ENCODE results near the gene ADAMTS9. TPM values are rescaled to one million over a fixed set of nuclear protein-coding genes. Genes with fewer than 3 reads are reported as not detected.

ADAMTS9 gene
- total RNA-seq, 1 experiment from 2014 or later, result 1.8 TPM

- ChIA-PET POLR2A (no interaction called here), CTCF (interaction anchor here (0.7 kb wide), 1 partner anchor 10 kb away, joined by 3 read pairs; no protein-coding TSS in a partner anchor)
- H3K27me3 Mint-ChIP-seq (ENCODE audit: insufficient read depth, unreplicated experiment), result no peaks in the 10 kb centered on the region
- no peaks in the 10 kb centered on the region for H3K4me1 Mint-ChIP-seq (ENCODE audit: insufficient read depth, unreplicated experiment)
- H3K4me3 Mint-ChIP-seq (ENCODE audit: unreplicated experiment), result no peak overlapping the region
- DNase-seq (ENCODE audit: unreplicated experiment), result no peak
- intact Hi-C loops (cut with micrococcal nuclease), result no loop called here
- H3K9me3 Mint-ChIP-seq (ENCODE audit: unreplicated experiment), result no peaks in the 10 kb centered on the region
- no TSS peak for BruUV-seq (replicated peaks)
- TF ChIP-seq, protein P1, sequence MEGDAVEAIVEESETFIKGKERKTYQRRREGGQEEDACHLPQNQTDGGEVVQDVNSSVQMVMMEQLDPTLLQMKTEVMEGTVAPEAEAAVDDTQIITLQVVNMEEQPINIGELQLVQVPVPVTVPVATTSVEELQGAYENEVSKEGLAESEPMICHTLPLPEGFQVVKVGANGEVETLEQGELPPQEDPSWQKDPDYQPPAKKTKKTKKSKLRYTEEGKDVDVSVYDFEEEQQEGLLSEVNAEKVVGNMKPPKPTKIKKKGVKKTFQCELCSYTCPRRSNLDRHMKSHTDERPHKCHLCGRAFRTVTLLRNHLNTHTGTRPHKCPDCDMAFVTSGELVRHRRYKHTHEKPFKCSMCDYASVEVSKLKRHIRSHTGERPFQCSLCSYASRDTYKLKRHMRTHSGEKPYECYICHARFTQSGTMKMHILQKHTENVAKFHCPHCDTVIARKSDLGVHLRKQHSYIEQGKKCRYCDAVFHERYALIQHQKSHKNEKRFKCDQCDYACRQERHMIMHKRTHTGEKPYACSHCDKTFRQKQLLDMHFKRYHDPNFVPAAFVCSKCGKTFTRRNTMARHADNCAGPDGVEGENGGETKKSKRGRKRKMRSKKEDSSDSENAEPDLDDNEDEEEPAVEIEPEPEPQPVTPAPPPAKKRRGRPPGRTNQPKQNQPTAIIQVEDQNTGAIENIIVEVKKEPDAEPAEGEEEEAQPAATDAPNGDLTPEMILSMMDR (IDR thresholded peaks at IDR 0.05; ENCODE audit: unreplicated experiment), result no peak
- no peak overlapping the region for H3K27ac Mint-ChIP-seq (ENCODE audit: low read depth, unreplicated experiment)
- no peaks in the 10 kb centered on the region for H3K36me3 Mint-ChIP-seq (ENCODE audit: insufficient read depth, unreplicated experiment)
Measured at GRCh38 chr3:64708456-64708855, 20.7 kb upstream of the ADAMTS9 start.

- Mint-ChIP-seq H3K27ac (ENCODE audit: low read depth, unreplicated experiment) (no peak overlapping the region), H3K4me1 (ENCODE audit: insufficient read depth, unreplicated experiment) (no peaks in the 10 kb centered on the region), H3K4me3 (ENCODE audit: unreplicated experiment) (no peak overlapping the region), H3K27me3 (ENCODE audit: insufficient read depth, unreplicated experiment) (no peaks in the 10 kb centered on the region), H3K36me3 (ENCODE audit: insufficient read depth, unreplicated experiment) (no peaks in the 10 kb centered on the region), H3K9me3 (ENCODE audit: unreplicated experiment) (no peaks in the 10 kb centered on the region)
- TF ChIP-seq, protein P1 (IDR thresholded peaks at IDR 0.05; ENCODE audit: unreplicated experiment), result no peak
- no TSS peak for BruUV-seq (replicated peaks)
- POLR2A ChIA-PET, result no interaction called here
- DNase-seq (ENCODE audit: unreplicated experiment), result no peak
- CTCF ChIA-PET, result no interaction called here
- intact Hi-C loops (cut with micrococcal nuclease), result no loop called here
Measured at GRCh38 chr3:64705946-64706345, 18.1 kb upstream of the ADAMTS9 start.

DNA sequence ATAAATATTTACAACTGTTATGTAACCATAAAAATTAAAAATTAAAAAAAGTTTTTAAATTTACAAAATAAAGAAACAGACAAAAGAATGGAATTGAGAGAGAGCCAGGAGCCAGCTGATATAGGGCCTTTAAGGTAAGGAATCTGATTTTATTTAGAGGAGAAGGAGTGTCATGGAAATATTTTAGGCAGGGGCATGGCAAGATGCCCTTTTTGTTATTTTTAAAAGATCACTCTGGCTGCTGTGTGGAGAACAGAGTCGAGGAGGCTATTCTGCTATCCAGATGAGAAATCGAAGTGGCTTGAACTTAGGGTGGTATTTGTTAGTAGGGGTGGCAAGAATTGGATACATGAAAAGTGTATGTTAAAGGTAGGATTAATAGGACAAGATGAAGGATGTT, 9.1 kb upstream of the ADAMTS9 start:
- no peaks in the 10 kb centered on the region for H3K9me3 Mint-ChIP-seq (ENCODE audit: unreplicated experiment)
- no peaks in the 10 kb centered on the region for H3K4me1 Mint-ChIP-seq (ENCODE audit: insufficient read depth, unreplicated experiment)
- no peaks in the 10 kb centered on the region for H3K36me3 Mint-ChIP-seq (ENCODE audit: insufficient read depth, unreplicated experiment)
- BruUV-seq (replicated peaks), result no TSS peak
- DNase-seq (ENCODE audit: unreplicated experiment), result no peak
- intact Hi-C loops (cut with micrococcal nuclease), result no loop called here
- H3K4me3 Mint-ChIP-seq (ENCODE audit: unreplicated experiment), result no peak overlapping the region
- CTCF ChIA-PET, result interaction anchor here (0.8 to 1.2 kb wide), 2 partner anchors 13 to 163 kb away, joined by 3 read pairs; no protein-coding TSS in a partner anchor
- POLR2A ChIA-PET, result no interaction called here
- no peak overlapping the region for H3K27ac Mint-ChIP-seq (ENCODE audit: low read depth, unreplicated experiment)
- H3K27me3 Mint-ChIP-seq (ENCODE audit: insufficient read depth, unreplicated experiment), result no peaks in the 10 kb centered on the region
- TF ChIP-seq, protein P1 (IDR thresholded peaks at IDR 0.05; ENCODE audit: unreplicated experiment), result no peak

GRCh38 chr3:64694114-64694513, 6.3 kb upstream of the ADAMTS9 start:
- Mint-ChIP-seq H3K27me3 (ENCODE audit: insufficient read depth, unreplicated experiment) (no peaks in the 10 kb centered on the region), H3K27ac (ENCODE audit: low read depth, unreplicated experiment) (no peak overlapping the region), H3K4me1 (ENCODE audit: insufficient read depth, unreplicated experiment) (peaks cover under 1% of the 10 kb centered on the region), H3K9me3 (ENCODE audit: unreplicated experiment) (no peaks in the 10 kb centered on the region), H3K4me3 (ENCODE audit: unreplicated experiment) (no peak overlapping the region), H3K36me3 (ENCODE audit: insufficient read depth, unreplicated experiment) (no peaks in the 10 kb centered on the region)
- ChIA-PET CTCF (interaction anchor here (0.6 kb wide), 1 partner anchor 495 kb away, joined by 3 read pairs; no protein-coding TSS in a partner anchor), POLR2A (no interaction called here)
- BruUV-seq (replicated peaks), result no TSS peak
- TF ChIP-seq, protein P1 (IDR thresholded peaks at IDR 0.05; ENCODE audit: unreplicated experiment), result no peak
- intact Hi-C loops (cut with micrococcal nuclease), result no loop called here
- no peak for DNase-seq (ENCODE audit: unreplicated experiment)

All from MCF 10A (cell line).